GM19043 (cell line): Measurements from ENCODE around the gene PTF1A.

ENCODE experiments used
- ATAC-seq: cut with Tn5 transposase; IDR thresholded peaks from one replicate; pipeline ENCODE4 v1.9.1; 2021; ENCODE audit warnings: low read depth; ENCODE audit not compliant: unreplicated experiment

PTF1A gene

GRCh38 chr10:23191764-23192711, at the start of gene PTF1A:
Gene PTF1A (plus strand): TSS chr10:23192312. CDS start chr10:23192531, 219 bp downstream.
- no peak for ATAC-seq

- ATAC-seq, result no peak
These were observed 45.9 kb upstream of the PTF1A start for GRCh38 chr10:23146258-23146657.

- ATAC-seq, result no peak
These were observed 45.1 kb upstream of the PTF1A start for GRCh38 chr10:23147035-23147434.

- no peak for ATAC-seq
These were observed 43.9 kb upstream of the PTF1A start for GRCh38 chr10:23148214-23148613.

GRCh38 chr10:23150091-23150490, 42.0 kb upstream of the PTF1A start:
- no peak for ATAC-seq

- ATAC-seq, result no peak
These were observed 41.5 kb upstream of the PTF1A start for GRCh38 chr10:23150610-23151009.

- ATAC-seq, result no peak
These were observed 41.0 kb upstream of the PTF1A start for GRCh38 chr10:23151071-23151470.

GRCh38 chr10:23155169-23155568, 36.9 kb upstream of the PTF1A start:
- ATAC-seq, result no peak

GRCh38 chr10:23156447-23157150, 35.5 kb upstream of the PTF1A start:
- ATAC-seq, result no peak

- no peak for ATAC-seq
These were observed 34.9 kb upstream of the PTF1A start for GRCh38 chr10:23157239-23157681.

GRCh38 chr10:23157691-23158369, 34.3 kb upstream of the PTF1A start:
- peak; percentile 63 for ATAC-seq

- ATAC-seq, result peak; percentile 54
These were observed 33.7 kb upstream of the PTF1A start for GRCh38 chr10:23158370-23158769.

GRCh38 chr10:23171232-23171876, 20.8 kb upstream of the PTF1A start:
- ATAC-seq, result no peak

GRCh38 chr10:23172429-23173213, 19.5 kb upstream of the PTF1A start:
- ATAC-seq, result no peak

- no peak for ATAC-seq
These were observed 18.7 kb upstream of the PTF1A start for GRCh38 chr10:23173214-23174073.

GRCh38 chr10:23174074-23174976, 17.8 kb upstream of the PTF1A start:
- ATAC-seq, result no peak

- ATAC-seq, result no peak
These were observed 17.1 kb upstream of the PTF1A start for GRCh38 chr10:23174977-23175512.

- no peak for ATAC-seq
These were observed 5.9 kb upstream of the PTF1A start for GRCh38 chr10:23186178-23186577.
